Mucosa of stomach (tissue), 1 donor: Measurements from ENCODE around the gene PTTG1IP.

Source experiments
- H3K27me3 ChIP-seq: one replicate; pipeline ENCODE4 v1.7.0; 2013; ENCODE audit warnings: mild to moderate bottlenecking, low read length; ENCODE audit not compliant: control insufficient read depth, insufficient read depth
- H3K36me3 ChIP-seq: one replicate; pipeline ENCODE4 v1.7.0; 2013; ENCODE audit warnings: low read length; ENCODE audit not compliant: control insufficient read depth, insufficient read depth
- H3K4me1 ChIP-seq: one replicate; pipeline ENCODE4 v1.7.0; 2013; ENCODE audit warnings: mild to moderate bottlenecking, low read length; ENCODE audit not compliant: control insufficient read depth, insufficient read depth
- H3K4me3 ChIP-seq: one replicate; pipeline ENCODE4 v1.7.0; 2013; ENCODE audit warnings: low read length
- H3K9ac ChIP-seq: one replicate; pipeline ENCODE4 v1.7.0; 2013; ENCODE audit warnings: mild to moderate bottlenecking, low read length, moderate library complexity
- H3K9me3 ChIP-seq: one replicate; pipeline ENCODE4 v1.7.0; 2013; ENCODE audit warnings: mild to moderate bottlenecking, low read length, moderate library complexity; ENCODE audit not compliant: control insufficient read depth
- donor health status: Pancreatic carcinoma.

PTTG1IP gene

DNA sequence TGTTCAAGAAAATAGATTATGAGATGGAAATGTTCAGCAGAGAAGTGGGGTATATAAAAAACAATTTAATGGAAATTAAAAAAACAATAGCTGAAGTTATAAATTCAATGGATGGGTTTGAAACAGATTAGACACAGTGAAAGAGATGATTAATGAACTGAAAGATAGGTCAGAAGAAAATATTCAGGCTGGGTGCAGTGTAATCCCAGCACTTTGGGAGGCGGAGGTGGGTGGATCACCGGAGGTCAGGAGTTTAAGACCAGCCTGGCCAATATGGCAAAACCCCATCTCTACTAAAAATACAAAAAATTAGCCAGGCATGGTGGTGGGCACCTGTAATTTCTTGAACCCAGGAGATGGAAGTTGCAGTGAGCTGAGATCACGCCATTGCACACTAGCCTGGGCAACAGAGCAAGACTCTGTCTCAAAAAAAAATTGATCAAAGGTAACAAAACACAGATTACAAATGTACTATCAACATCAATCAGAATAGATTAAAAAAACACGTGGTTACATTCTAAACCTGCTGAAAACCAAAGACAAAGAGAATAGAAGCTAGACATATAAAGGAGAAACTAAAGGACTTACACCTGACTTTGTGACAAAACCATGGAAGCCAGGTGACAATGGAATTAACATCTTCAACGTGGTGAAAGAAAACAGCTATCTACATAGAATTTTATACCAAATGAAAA, 50.9 kb downstream of the PTTG1IP start:
- Histone ChIP-seq H3K9ac (no peak overlapping the region), H3K9me3 (peaks cover 5% of the 10 kb centered on the region), H3K36me3 (no peaks in the 10 kb centered on the region), H3K27me3 (no peaks in the 10 kb centered on the region), H3K4me3 (no peak overlapping the region), H3K4me1 (peaks cover 4% of the 10 kb centered on the region)

- peaks cover 5% of the 10 kb centered on the region for H3K9me3 ChIP-seq
- H3K36me3 ChIP-seq: no peaks in the 10 kb centered on the region
- no peak overlapping the region for H3K4me3 ChIP-seq
- peaks cover 10% of the 10 kb centered on the region for H3K4me1 ChIP-seq
- H3K27me3 ChIP-seq: no peaks in the 10 kb centered on the region
- no peak overlapping the region for H3K9ac ChIP-seq
These were observed 52.6 kb downstream of the PTTG1IP start for GRCh38 chr21:44820851-44821250.

- Histone ChIP-seq H3K4me1 (peaks cover 10% of the 10 kb centered on the region), H3K27me3 (no peaks in the 10 kb centered on the region), H3K9ac (no peak overlapping the region), H3K36me3 (no peaks in the 10 kb centered on the region), H3K4me3 (no peak overlapping the region), H3K9me3 (peaks cover 5% of the 10 kb centered on the region)
These were observed 53.9 kb downstream of the PTTG1IP start for GRCh38 chr21:44819283-44820243.

DNA sequence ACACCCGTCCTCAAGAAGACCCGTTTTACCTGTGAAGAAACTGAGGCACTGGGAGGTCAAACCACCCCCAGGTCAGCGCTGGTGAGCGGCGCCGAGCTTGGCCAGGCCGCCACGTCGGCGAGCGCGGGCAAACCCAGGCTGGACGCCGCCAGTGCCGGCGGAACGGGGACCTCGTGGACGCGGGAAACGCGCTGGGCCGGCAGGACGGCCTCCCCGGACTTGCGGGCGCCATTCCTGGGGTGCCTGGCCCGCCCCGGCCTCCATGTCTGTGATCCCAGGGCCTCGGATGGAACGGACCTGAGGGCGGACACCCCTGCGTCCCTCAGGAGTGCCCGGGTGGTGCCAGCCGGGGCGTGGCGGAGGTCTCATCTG, 54.9 kb downstream of the PTTG1IP start:
- peaks cover 10% of the 10 kb centered on the region for H3K4me1 ChIP-seq
- H3K27me3 ChIP-seq: no peaks in the 10 kb centered on the region

GRCh38 chr21:44817914-44818639, 55.4 kb downstream of the PTTG1IP start, which contains the start of gene SUMO3:
SUMO3 (minus strand) TSS chr21:44818062; CDS start chr21:44817968, 94 bp downstream.
- peak within 1 kb of the TSS; percentile 41 for H3K4me3 ChIP-seq
- H3K36me3 ChIP-seq: no peaks in the 10 kb centered on the region
- no peaks in the 10 kb centered on the region for H3K9me3 ChIP-seq
- no peaks in the 10 kb centered on the region for H3K27me3 ChIP-seq
- peak within 1 kb of the TSS; percentile 92 for H3K9ac ChIP-seq
- H3K4me1 ChIP-seq: peaks cover 10% of the 10 kb centered on the region

More for the DNA sequence above, 54.9 kb downstream of the PTTG1IP start:
- peaks cover 4% of the 10 kb centered on the region for H3K9me3 ChIP-seq
- no peaks in the 10 kb centered on the region for H3K36me3 ChIP-seq
- H3K4me3 ChIP-seq: peak overlapping the region; percentile 41
- H3K9ac ChIP-seq: peak overlapping the region; percentile 92

DNA sequence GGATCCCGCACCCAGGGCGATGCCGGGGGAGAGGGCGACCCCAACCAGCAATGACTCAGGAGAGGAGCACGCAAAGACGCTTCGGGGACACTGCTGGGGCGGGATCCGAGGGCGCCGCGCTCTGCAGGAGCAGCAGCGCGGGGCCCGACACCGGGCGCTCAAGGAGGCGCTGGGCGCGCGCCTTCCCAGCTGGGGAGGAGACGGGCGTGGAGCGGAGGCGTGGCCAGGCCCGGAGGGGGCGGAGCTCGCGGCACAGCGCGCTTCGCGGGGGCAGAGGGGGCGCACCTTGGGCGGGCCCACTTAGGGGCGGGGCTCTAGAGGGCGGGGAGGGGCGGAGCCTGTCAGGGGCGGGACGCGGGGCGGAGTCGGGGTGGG, 56.0 kb downstream of the PTTG1IP start:
- H3K4me1 ChIP-seq: peaks cover 10% of the 10 kb centered on the region
- peak overlapping the region; percentile 59 for H3K9ac ChIP-seq
- H3K4me3 ChIP-seq: peak overlapping the region; percentile 36
- H3K36me3 ChIP-seq: no peaks in the 10 kb centered on the region
- H3K9me3 ChIP-seq: no peaks in the 10 kb centered on the region
- H3K27me3 ChIP-seq: no peaks in the 10 kb centered on the region

GRCh38 chr21:44816761-44817505, 56.6 kb downstream of the PTTG1IP start:
- Histone ChIP-seq H3K4me1 (peaks cover 10% of the 10 kb centered on the region), H3K36me3 (no peaks in the 10 kb centered on the region), H3K9ac (peak overlapping the region; percentile 59)

DNA sequence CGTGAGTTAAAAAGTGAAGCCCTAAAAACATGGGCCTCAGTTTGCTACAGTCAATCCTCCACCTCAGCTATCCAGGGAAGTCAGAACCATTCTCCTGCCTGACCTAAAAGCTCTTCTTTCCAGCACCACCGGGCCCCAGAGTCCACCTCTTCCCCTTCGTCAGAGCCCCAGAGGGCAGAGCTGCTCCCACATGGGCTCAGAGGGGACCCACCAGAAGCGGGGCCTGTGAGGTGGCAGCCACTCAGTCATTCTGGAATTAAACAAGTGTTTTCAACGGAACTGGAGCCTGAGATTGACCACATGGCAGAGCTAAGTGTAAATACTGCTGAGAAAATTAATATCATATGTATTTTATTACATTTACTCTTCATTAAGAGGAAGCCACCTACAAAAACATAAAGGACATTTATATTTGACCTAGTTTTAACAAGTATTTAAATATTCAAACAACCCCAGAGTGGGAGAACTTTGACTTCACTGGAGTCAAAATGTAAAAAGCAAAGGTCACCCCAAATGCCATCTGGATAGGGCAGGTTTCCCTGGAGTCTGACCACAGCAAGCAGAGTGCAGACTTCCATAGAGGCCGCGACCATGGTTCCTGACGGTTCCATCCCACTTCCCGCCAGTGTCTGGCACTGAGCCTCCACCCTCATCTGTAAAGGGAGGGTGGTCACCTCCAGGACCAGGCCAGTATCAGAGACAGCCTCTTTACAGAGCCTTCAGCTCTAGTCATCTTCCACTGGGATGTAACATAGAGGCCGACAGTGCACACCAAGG, 57.5 kb downstream of the PTTG1IP start:
- no peaks in the 10 kb centered on the region for H3K9me3 ChIP-seq
- no peaks in the 10 kb centered on the region for H3K27me3 ChIP-seq
- H3K36me3 ChIP-seq: no peaks in the 10 kb centered on the region
- H3K4me3 ChIP-seq: no peak overlapping the region
- no peak overlapping the region for H3K9ac ChIP-seq
- H3K4me1 ChIP-seq: peaks cover 10% of the 10 kb centered on the region

More at GRCh38 chr21:44816761-44817505, 56.6 kb downstream of the PTTG1IP start:
- Histone ChIP-seq H3K4me3 (peak overlapping the region; percentile 36), H3K9me3 (no peaks in the 10 kb centered on the region), H3K27me3 (no peaks in the 10 kb centered on the region)

GRCh38 chr21:44815225-44815624, 58.3 kb downstream of the PTTG1IP start:
- Histone ChIP-seq H3K4me3 (no peak overlapping the region), H3K9ac (no peak overlapping the region), H3K27me3 (no peaks in the 10 kb centered on the region), H3K9me3 (no peaks in the 10 kb centered on the region), H3K4me1 (peaks cover 16% of the 10 kb centered on the region), H3K36me3 (no peaks in the 10 kb centered on the region)

DNA sequence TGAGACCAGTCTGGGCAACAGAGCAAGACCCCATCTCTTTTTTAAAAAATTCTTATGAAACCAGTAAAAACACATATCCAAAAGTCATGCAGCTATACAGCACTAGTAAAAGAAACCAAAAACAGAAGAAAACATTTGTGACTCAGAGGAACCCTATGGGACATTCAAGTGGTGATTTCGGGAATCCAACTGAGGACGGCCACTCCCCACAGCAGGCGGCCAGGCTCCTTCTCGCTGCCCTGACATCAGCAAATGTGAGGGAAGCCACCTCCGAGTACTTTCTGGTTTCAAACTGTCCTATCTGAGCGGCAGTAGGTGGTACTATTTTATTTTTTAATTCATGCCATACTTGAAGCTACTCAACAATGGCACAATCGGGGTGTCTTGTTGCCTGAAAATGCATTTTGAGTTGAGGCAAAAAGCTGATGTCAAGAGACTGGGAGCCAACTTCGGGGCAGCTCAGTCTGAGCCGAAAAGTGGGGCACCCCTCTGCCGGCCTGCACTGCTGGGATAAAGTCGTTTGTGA, 58.9 kb downstream of the PTTG1IP start:
- H3K9ac ChIP-seq: no peak overlapping the region
- peaks cover 16% of the 10 kb centered on the region for H3K4me1 ChIP-seq
- H3K9me3 ChIP-seq: no peaks in the 10 kb centered on the region
- H3K36me3 ChIP-seq: no peaks in the 10 kb centered on the region
- H3K4me3 ChIP-seq: no peak overlapping the region
- no peaks in the 10 kb centered on the region for H3K27me3 ChIP-seq
